ENCODE data around the gene RRP9.

RRP9 gene

GRCh38 chr3:51982838-51983577 is 41.3 kb upstream of the RRP9 start, which contains the start of gene ACY1:
Gene ACY1, plus strand, starts transcription at chr3:51983535. Its CDS starts 530 bp downstream, at chr3:51984065.
- peaks cover 48 to 54% of the 10 kb centered on the region in 2 donors for H3K4me1 ChIP-seq (ENCODE audit: control insufficient read depth in 1 of 2, insufficient read depth in 2 of 2, low read length in 2 of 2)
- H3K27me3 ChIP-seq (ENCODE audit: control insufficient read depth in 1 of 2, insufficient read depth in 2 of 2, low read length in 2 of 2) = no peaks in the 10 kb centered on the region
- H3K9me3 ChIP-seq (ENCODE audit: control insufficient read depth in 1 of 2, low read length in 2 of 2) = no peaks in the 10 kb centered on the region
- peak within 1 kb of the TSS; percentile 68 to 76 for H3K9ac ChIP-seq (ENCODE audit: low read depth in 1 of 2, low read length in 2 of 2)
- peak within 1 kb of the TSS; percentile 91 for H3K27ac ChIP-seq (ENCODE audit: low read depth, low read length)
- no peaks in the 10 kb centered on the region for H3K36me3 ChIP-seq (ENCODE audit: control insufficient read depth in 1 of 2, insufficient read depth in 2 of 2, low read length in 2 of 2)
- peak within 1 kb of the TSS; percentile 68 to 77 for H3K4me3 ChIP-seq (ENCODE audit: low read depth in 1 of 2, low read length in 2 of 2)

- Histone ChIP-seq H3K4me1 (ENCODE audit: control insufficient read depth in 1 of 2, insufficient read depth in 2 of 2, low read length in 2 of 2) (peaks cover 51 to 56% of the 10 kb centered on the region in 2 donors), H3K36me3 (ENCODE audit: control insufficient read depth in 1 of 2, insufficient read depth in 2 of 2, low read length in 2 of 2) (no peaks in the 10 kb centered on the region), H3K27ac (ENCODE audit: low read depth, low read length) (peak overlapping the region; percentile 91), H3K4me3 (ENCODE audit: low read depth in 1 of 2, low read length in 2 of 2) (peak overlapping the region; percentile 68 to 77), H3K9ac (ENCODE audit: low read depth in 1 of 2, low read length in 2 of 2) (peak overlapping the region; percentile 68 to 76), H3K27me3 (ENCODE audit: control insufficient read depth in 1 of 2, insufficient read depth in 2 of 2, low read length in 2 of 2) (no peaks in the 10 kb centered on the region), H3K9me3 (ENCODE audit: control insufficient read depth in 1 of 2, low read length in 2 of 2) (no peaks in the 10 kb centered on the region)
Measured at GRCh38 chr3:51982352-51982837, 40.7 kb upstream of the RRP9 start.

DNA sequence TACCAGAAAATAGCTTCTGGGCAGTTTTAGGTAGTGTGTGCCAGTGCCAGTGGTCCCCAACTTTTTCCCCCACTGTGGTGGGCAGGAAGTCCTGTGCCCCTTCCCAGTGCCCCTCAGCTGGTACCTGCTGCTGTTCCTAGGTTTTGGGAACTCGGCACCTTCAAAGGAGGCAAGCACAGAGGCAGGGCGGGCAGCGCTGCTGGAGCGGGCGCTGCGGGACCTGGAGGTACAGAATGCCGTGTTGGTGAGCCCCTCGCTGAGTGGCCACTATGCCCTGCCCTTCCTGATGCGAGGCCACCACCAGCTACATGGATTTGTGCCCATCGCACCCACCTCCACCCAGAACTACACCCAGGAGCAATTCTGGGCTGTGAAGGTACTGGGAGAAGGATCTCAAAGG is 38.5 kb upstream of the RRP9 start:
- Histone ChIP-seq H3K9me3 (ENCODE audit: control insufficient read depth in 1 of 2, low read length in 2 of 2) (no peaks in the 10 kb centered on the region), H3K4me3 (ENCODE audit: low read depth in 1 of 2, low read length in 2 of 2) (no peak overlapping the region), H3K27me3 (ENCODE audit: control insufficient read depth in 1 of 2, insufficient read depth in 2 of 2, low read length in 2 of 2) (no peaks in the 10 kb centered on the region), H3K9ac (ENCODE audit: low read depth in 1 of 2, low read length in 2 of 2) (no peak overlapping the region), H3K4me1 (ENCODE audit: control insufficient read depth in 1 of 2, insufficient read depth in 2 of 2, low read length in 2 of 2) (peaks cover 50 to 53% of the 10 kb centered on the region in 2 donors), H3K27ac (ENCODE audit: low read depth, low read length) (no peak overlapping the region), H3K36me3 (ENCODE audit: control insufficient read depth in 1 of 2, insufficient read depth in 2 of 2, low read length in 2 of 2) (no peaks in the 10 kb centered on the region)

DNA sequence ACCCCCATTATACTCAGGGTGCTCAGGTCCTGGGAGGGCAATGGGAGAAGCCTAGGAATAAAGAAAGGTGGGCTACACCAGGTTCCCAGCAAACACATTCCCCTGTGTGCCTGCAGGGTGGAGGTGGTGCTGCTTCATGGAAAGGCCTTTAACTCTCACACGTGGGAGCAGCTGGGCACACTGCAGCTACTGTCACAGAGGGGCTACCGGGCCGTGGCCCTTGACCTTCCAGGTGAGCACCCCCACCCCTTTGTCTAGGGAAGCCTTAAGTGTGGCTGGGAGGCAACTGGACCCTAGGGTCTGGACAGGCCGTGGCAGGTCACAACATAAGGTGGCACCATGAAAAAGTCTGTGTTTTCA is 36.4 kb upstream of the RRP9 start:
- Histone ChIP-seq H3K9me3 (ENCODE audit: control insufficient read depth in 1 of 2, low read length in 2 of 2) (no peaks in the 10 kb centered on the region), H3K4me1 (ENCODE audit: control insufficient read depth in 1 of 2, insufficient read depth in 2 of 2, low read length in 2 of 2) (peaks cover 46% of the 10 kb centered on the region in 2 donors), H3K27me3 (ENCODE audit: control insufficient read depth in 1 of 2, insufficient read depth in 2 of 2, low read length in 2 of 2) (no peaks in the 10 kb centered on the region), H3K4me3 (ENCODE audit: low read depth in 1 of 2, low read length in 2 of 2) (no peak overlapping the region), H3K9ac (ENCODE audit: low read depth in 1 of 2, low read length in 2 of 2) (no peak overlapping the region), H3K36me3 (ENCODE audit: control insufficient read depth in 1 of 2, insufficient read depth in 2 of 2, low read length in 2 of 2) (no peaks in the 10 kb centered on the region), H3K27ac (ENCODE audit: low read depth, low read length) (no peak overlapping the region)

- H3K4me1 ChIP-seq (ENCODE audit: control insufficient read depth in 1 of 2, insufficient read depth in 2 of 2, low read length in 2 of 2) = peaks cover 43 to 46% of the 10 kb centered on the region in 2 donors
- no peaks in the 10 kb centered on the region for H3K27me3 ChIP-seq (ENCODE audit: control insufficient read depth in 1 of 2, insufficient read depth in 2 of 2, low read length in 2 of 2)
- no peak overlapping the region for H3K27ac ChIP-seq (ENCODE audit: low read depth, low read length)
- H3K36me3 ChIP-seq (ENCODE audit: control insufficient read depth in 1 of 2, insufficient read depth in 2 of 2, low read length in 2 of 2) = no peaks in the 10 kb centered on the region
- H3K4me3 ChIP-seq (ENCODE audit: low read depth in 1 of 2, low read length in 2 of 2) = no peak overlapping the region
- H3K9ac ChIP-seq (ENCODE audit: low read depth in 1 of 2, low read length in 2 of 2) = no peak overlapping the region
- no peaks in the 10 kb centered on the region for H3K9me3 ChIP-seq (ENCODE audit: control insufficient read depth in 1 of 2, low read length in 2 of 2)
Measured at GRCh38 chr3:51977446-51978142, 35.9 kb upstream of the RRP9 start.

DNA sequence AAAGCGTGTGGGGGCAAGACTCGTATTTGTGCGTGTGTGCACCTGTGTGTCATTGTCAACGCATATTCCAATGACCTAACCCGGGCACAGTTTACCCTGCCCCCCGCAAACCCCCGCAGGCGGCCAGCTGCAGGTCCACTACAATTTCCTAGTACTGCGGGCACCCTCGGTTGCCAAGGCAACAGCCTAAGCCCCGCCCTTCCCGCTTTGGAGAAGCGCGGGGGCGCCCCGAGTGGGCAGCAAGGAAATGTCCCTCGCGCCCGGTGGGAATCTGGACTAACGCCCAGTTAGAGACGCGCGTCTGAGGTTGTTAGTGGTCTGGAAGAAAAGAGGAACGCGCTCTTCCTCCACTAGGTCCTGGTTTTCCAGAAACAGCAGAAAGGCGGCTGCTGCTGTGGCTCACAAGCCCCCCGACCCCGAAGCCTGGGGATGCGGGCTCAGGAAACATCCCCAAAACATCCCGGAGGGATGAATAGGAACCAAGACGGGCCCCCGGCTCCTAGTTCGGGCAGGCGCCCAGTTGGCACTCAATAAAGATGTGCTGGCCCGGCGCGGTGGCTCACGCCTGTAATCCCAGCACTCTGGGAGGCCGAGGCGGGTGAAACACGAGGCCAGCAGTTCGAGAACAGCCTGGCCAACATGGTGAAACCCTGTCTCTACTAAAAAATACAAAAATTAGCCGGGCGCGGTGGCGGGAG is 34.3 kb upstream of the RRP9 start:
- Histone ChIP-seq H3K9me3 (ENCODE audit: control insufficient read depth in 1 of 2, low read length in 2 of 2) (no peaks in the 10 kb centered on the region), H3K36me3 (ENCODE audit: control insufficient read depth in 1 of 2, insufficient read depth in 2 of 2, low read length in 2 of 2) (no peaks in the 10 kb centered on the region), H3K27me3 (ENCODE audit: control insufficient read depth in 1 of 2, insufficient read depth in 2 of 2, low read length in 2 of 2) (no peaks in the 10 kb centered on the region), H3K4me1 (ENCODE audit: control insufficient read depth in 1 of 2, insufficient read depth in 2 of 2, low read length in 2 of 2) (peaks cover 38 to 39% of the 10 kb centered on the region in 2 donors), H3K4me3 (ENCODE audit: low read depth in 1 of 2, low read length in 2 of 2) (peak overlapping the region; percentile 80 to 95), H3K9ac (ENCODE audit: low read depth in 1 of 2, low read length in 2 of 2) (peak overlapping the region; percentile 70 to 85), H3K27ac (ENCODE audit: low read depth, low read length) (no peak overlapping the region)

- H3K9me3 ChIP-seq (ENCODE audit: control insufficient read depth in 1 of 2, low read length in 2 of 2) = no peaks in the 10 kb centered on the region
- H3K27ac ChIP-seq (ENCODE audit: low read depth, low read length) = peak within 1 kb of the TSS; percentile 89
- no peaks in the 10 kb centered on the region for H3K36me3 ChIP-seq (ENCODE audit: control insufficient read depth in 1 of 2, insufficient read depth in 2 of 2, low read length in 2 of 2)
- H3K27me3 ChIP-seq (ENCODE audit: control insufficient read depth in 1 of 2, insufficient read depth in 2 of 2, low read length in 2 of 2) = no peaks in the 10 kb centered on the region
- peak within 1 kb of the TSS; percentile 70 to 97 for H3K9ac ChIP-seq (ENCODE audit: low read depth in 1 of 2, low read length in 2 of 2)
- peak within 1 kb of the TSS; percentile 80 to 95 for H3K4me3 ChIP-seq (ENCODE audit: low read depth in 1 of 2, low read length in 2 of 2)
- peaks cover 37 to 40% of the 10 kb centered on the region in 2 donors for H3K4me1 ChIP-seq (ENCODE audit: control insufficient read depth in 1 of 2, insufficient read depth in 2 of 2, low read length in 2 of 2)
Measured at GRCh38 chr3:51974963-51975851, 33.5 kb upstream of the RRP9 start, which contains the start of gene ABHD14A. Gene ABHD14A, plus strand, starts transcription at chr3:51975064. Its CDS starts 72 bp downstream, at chr3:51975136.

DNA sequence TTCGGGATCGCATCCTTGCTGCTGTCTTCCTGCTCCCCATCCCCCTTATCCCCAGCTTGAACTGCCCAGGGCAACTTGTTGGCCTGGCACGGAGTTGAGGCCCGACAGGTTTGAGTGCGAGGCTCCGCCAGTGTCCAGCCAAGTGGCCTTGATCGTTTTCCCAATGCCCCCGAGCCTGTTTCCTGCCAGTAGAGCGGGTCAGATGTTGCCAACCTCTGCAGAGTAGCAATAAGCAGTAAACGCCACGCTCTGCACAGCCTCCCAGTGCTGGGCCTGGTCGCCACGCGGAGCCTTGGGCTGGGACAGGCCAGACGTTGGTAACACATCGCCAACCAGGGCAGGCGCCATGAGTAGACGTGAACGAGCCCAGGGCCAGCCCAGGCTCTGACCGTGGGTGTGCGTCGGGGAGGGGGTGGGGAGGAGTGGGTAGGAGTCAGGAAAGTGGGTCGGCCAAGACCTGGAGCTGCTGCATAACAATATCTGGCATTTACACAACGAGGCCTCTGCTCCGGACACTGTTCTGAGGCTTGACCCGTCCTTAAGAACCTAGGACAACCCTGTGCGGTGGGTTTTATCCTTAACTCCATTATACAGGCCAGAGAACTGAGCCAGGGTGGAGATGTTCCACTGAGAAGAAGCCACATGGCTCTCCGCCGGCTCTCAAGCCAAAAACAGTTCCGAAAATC is 32.7 kb upstream of the RRP9 start:
- Histone ChIP-seq H3K4me3 (ENCODE audit: low read depth in 1 of 2, low read length in 2 of 2) (peak overlapping the region; percentile 80 to 95), H3K4me1 (ENCODE audit: control insufficient read depth in 1 of 2, insufficient read depth in 2 of 2, low read length in 2 of 2) (peaks cover 37 to 40% of the 10 kb centered on the region in 2 donors), H3K9me3 (ENCODE audit: control insufficient read depth in 1 of 2, low read length in 2 of 2) (no peaks in the 10 kb centered on the region), H3K36me3 (ENCODE audit: control insufficient read depth in 1 of 2, insufficient read depth in 2 of 2, low read length in 2 of 2) (no peaks in the 10 kb centered on the region), H3K27ac (ENCODE audit: low read depth, low read length) (peak overlapping the region; percentile 89), H3K9ac (ENCODE audit: low read depth in 1 of 2, low read length in 2 of 2) (peak overlapping the region; percentile 70 to 85), H3K27me3 (ENCODE audit: control insufficient read depth in 1 of 2, insufficient read depth in 2 of 2, low read length in 2 of 2) (no peaks in the 10 kb centered on the region)

GRCh38 chr3:51971350-51971749 is 29.6 kb upstream of the RRP9 start:
- H3K4me3 ChIP-seq (ENCODE audit: low read depth in 1 of 2, low read length in 2 of 2) = no peak overlapping the region
- H3K4me1 ChIP-seq (ENCODE audit: control insufficient read depth in 1 of 2, insufficient read depth in 2 of 2, low read length in 2 of 2) = peaks cover 34 to 46% of the 10 kb centered on the region in 2 donors
- no peaks in the 10 kb centered on the region for H3K9me3 ChIP-seq (ENCODE audit: control insufficient read depth in 1 of 2, low read length in 2 of 2)
- H3K27me3 ChIP-seq (ENCODE audit: control insufficient read depth in 1 of 2, insufficient read depth in 2 of 2, low read length in 2 of 2) = no peaks in the 10 kb centered on the region
- H3K9ac ChIP-seq (ENCODE audit: low read depth in 1 of 2, low read length in 2 of 2) = no peak overlapping the region
- no peak overlapping the region for H3K27ac ChIP-seq (ENCODE audit: low read depth, low read length)
- H3K36me3 ChIP-seq (ENCODE audit: control insufficient read depth in 1 of 2, insufficient read depth in 2 of 2, low read length in 2 of 2) = no peaks in the 10 kb centered on the region

All from duodenal mucosa (tissue), 2 donors.